PC-9 (cell line): ENCODE measurements around the gene ADARB2. TPM values are rescaled to one million over a fixed set of nuclear protein-coding genes. Genes with fewer than 3 reads are reported as not detected.

Source experiments
- BruUV-seq: library from RNA; stranded (reverse); fragments of 400-500 nt; replicated peaks from 2 replicates; lab custom pipeline; 2021; lab: Mats Ljungman, UMichigan
- CTCF ChIA-PET: fragments of 300-600 bp; sonication (Branson Sonifier 250); formaldehyde crosslinking; loops from one replicate; lab custom pipeline; 2022; ENCODE audit warnings: antibody characterized with exemption; lab: Charles Lee
- POLR2A ChIA-PET: fragments of 300-600 bp; sonication (Branson Sonifier 250); formaldehyde crosslinking; loops from one replicate; lab custom pipeline; 2022; ENCODE audit warnings: antibody characterized with exemption; ENCODE audit not compliant: unreplicated experiment; lab: Charles Lee
- DNase-seq, 2 experiments: peaks; one replicate each; pipeline versions ENCODE4 v3.0.0 to v3.0.0-alpha.2; 2015 to 2022; ENCODE audit warnings: mixed read lengths in 1 of 2
- H2AFZ ChIP-seq: fragments of 200-600 bp; sonication (generic); 2 replicates; pipeline ENCODE4 v1.8.1; 2017; ENCODE audit warnings: antibody characterized with exemption
- H3F3A ChIP-seq: fragments of 200-600 bp; sonication (generic); 2 replicates; pipeline ENCODE4 v1.8.1; 2017; ENCODE audit warnings: antibody characterized with exemption, mild to moderate bottlenecking, low read depth; ENCODE audit not compliant: insufficient read depth
- H3K27ac ChIP-seq: fragments of 200-600 bp; sonication (generic); 2 replicates; pipeline ENCODE4 v1.6.1; 2016; ENCODE audit warnings: mixed run types
- H3K27me3 ChIP-seq: fragments of 200-600 bp; sonication (generic); 2 replicates; pipeline ENCODE4 v1.6.1; 2016; ENCODE audit warnings: low read depth, mixed run types; ENCODE audit not compliant: insufficient read depth
- H3K36me3 ChIP-seq: fragments of 200-600 bp; sonication (generic); 2 replicates; pipeline ENCODE4 v1.6.1; 2016; ENCODE audit warnings: low read depth, mixed run types
- H3K4me1 ChIP-seq: fragments of 200-600 bp; sonication (generic); replicated peaks from 2 replicates; pipeline ENCODE4 v1.6.1; 2016; ENCODE audit warnings: mixed run types; ENCODE audit not compliant: insufficient read depth
- H3K4me2 ChIP-seq: fragments of 200-600 bp; sonication (generic); 2 replicates; pipeline ENCODE4 v1.6.1; 2017; ENCODE audit warnings: mixed run types
- H3K4me3 ChIP-seq: fragments of 200-600 bp; sonication (generic); 2 replicates; pipeline ENCODE4 v1.6.1; 2016; ENCODE audit warnings: mixed run types
- H3K79me2 ChIP-seq: fragments of 200-600 bp; sonication (generic); 2 replicates; pipeline ENCODE4 v1.6.1; 2017; ENCODE audit warnings: low read depth, mixed run types
- H3K9me2 ChIP-seq: fragments of 200-600 bp; sonication (generic); 2 replicates; pipeline ENCODE4 v1.8.1; 2017; ENCODE audit warnings: mild to moderate bottlenecking; ENCODE audit not compliant: insufficient read depth
- H3K9me3 ChIP-seq: fragments of 200-600 bp; sonication (generic); 2 replicates; pipeline ENCODE4 v1.8.1; 2016; ENCODE audit warnings: low read depth; ENCODE audit not compliant: insufficient read depth
- H4K20me1 ChIP-seq: fragments of 200-600 bp; sonication (generic); 2 replicates; pipeline ENCODE4 v1.8.1; 2017; ENCODE audit not compliant: insufficient read depth
- CTCF ChIP-seq: fragments of 200-600 bp; sonication (generic); conservative IDR thresholded peaks from 2 replicates; pipeline ENCODE4 v1.6.1; 2017; ENCODE audit warnings: mixed run types, antibody characterized with exemption, mild to moderate bottlenecking, moderate library complexity
- EZH2 ChIP-seq: fragments of 200-600 bp; sonication (generic); IDR thresholded peaks from 2 replicates; pipeline ENCODE4 v1.8.0; 2017; ENCODE audit warnings: antibody characterized with exemption, low read depth
- intact Hi-C: fragments of 100-400 bp; cut with micrococcal nuclease; formaldehyde crosslinking; loops from one replicate; pipeline ENCODE4 v1.10.0; 2022; ENCODE audit not compliant: unreplicated experiment
- total RNA-seq: library from RNA; stranded (reverse); gene quantifications from 2 replicates; pipeline ENCODE4 v1.2.3, GENCODE V29; 2021

Gene ADARB2
- total RNA-seq, 1 experiment from 2014 or later, result not detected

- no peaks in the 10 kb centered on the region for H3K4me1 ChIP-seq
- no peak for DNase-seq
- H3K9me3 ChIP-seq, result no peaks in the 10 kb centered on the region
- H3K27ac ChIP-seq, result no peak overlapping the region
- H3K4me3 ChIP-seq, result no peak overlapping the region
- peaks cover 46% of the 10 kb centered on the region for H3K27me3 ChIP-seq
- no peaks in the 10 kb centered on the region for H3K36me3 ChIP-seq
- CTCF ChIA-PET, result no interaction called here
- no peak for TF ChIP-seq CTCF
- no peak for TF ChIP-seq EZH2
- no peaks in the 10 kb centered on the region for H3K79me2 ChIP-seq
- H3F3A ChIP-seq, result no peaks in the 10 kb centered on the region
- BruUV-seq, result no TSS peak
- H4K20me1 ChIP-seq, result no peaks in the 10 kb centered on the region
- H2AFZ ChIP-seq, result no peak overlapping the region
- POLR2A ChIA-PET, result no interaction called here
- no peaks in the 10 kb centered on the region for H3K9me2 ChIP-seq
- no peak overlapping the region for H3K4me2 ChIP-seq
- intact Hi-C loops, result no loop called here
Observed at GRCh38 chr10:1424648-1425047, 312.7 kb downstream of the ADARB2 start.

- H3K9me3 ChIP-seq, result no peaks in the 10 kb centered on the region
- H3F3A ChIP-seq, result no peaks in the 10 kb centered on the region
- peaks cover 47% of the 10 kb centered on the region for H3K27me3 ChIP-seq
- DNase-seq, result no peak
- H2AFZ ChIP-seq, result no peak overlapping the region
- TF ChIP-seq EZH2, result no peak
- no peak for TF ChIP-seq CTCF
- no TSS peak for BruUV-seq
- H3K36me3 ChIP-seq, result no peaks in the 10 kb centered on the region
- no peaks in the 10 kb centered on the region for H3K9me2 ChIP-seq
- H3K79me2 ChIP-seq, result no peaks in the 10 kb centered on the region
- H3K4me2 ChIP-seq, result no peak overlapping the region
- intact Hi-C loops, result no loop called here
- H4K20me1 ChIP-seq, result no peaks in the 10 kb centered on the region
- no peak overlapping the region for H3K4me3 ChIP-seq
- ChIA-PET POLR2A (no interaction called here), CTCF (no interaction called here)
- H3K27ac ChIP-seq, result no peak overlapping the region
- no peaks in the 10 kb centered on the region for H3K4me1 ChIP-seq
Observed at GRCh38 chr10:1423676-1424253, 313.6 kb downstream of the ADARB2 start.

GRCh38 chr10:1422275-1422674, 315.1 kb downstream of the ADARB2 start:
- DNase-seq, result no peak
- H4K20me1 ChIP-seq, result no peaks in the 10 kb centered on the region
- H3K9me3 ChIP-seq, result no peaks in the 10 kb centered on the region
- no peaks in the 10 kb centered on the region for H3F3A ChIP-seq
- no peaks in the 10 kb centered on the region for H3K9me2 ChIP-seq
- POLR2A ChIA-PET, result no interaction called here
- no TSS peak for BruUV-seq
- no peaks in the 10 kb centered on the region for H3K79me2 ChIP-seq
- no peak overlapping the region for H2AFZ ChIP-seq
- intact Hi-C loops, result no loop called here
- no peak overlapping the region for H3K4me3 ChIP-seq
- H3K4me2 ChIP-seq, result no peak overlapping the region
- TF ChIP-seq EZH2, result no peak
- TF ChIP-seq CTCF, result no peak
- H3K36me3 ChIP-seq, result no peaks in the 10 kb centered on the region
- no peak overlapping the region for H3K27ac ChIP-seq
- H3K27me3 ChIP-seq, result peaks cover 56% of the 10 kb centered on the region
- no peaks in the 10 kb centered on the region for H3K4me1 ChIP-seq
- CTCF ChIA-PET, result no interaction called here
